Dermis blood vessel endothelial cell (primary cell): Measurements from ENCODE around the gene FER. TPM values are rescaled to one million over a fixed set of nuclear protein-coding genes. Genes with fewer than 3 reads are reported as not detected.
A peak's percentile ranks its signal among the peaks of the same experiment; 100 is the strongest.
"Not testable (repeated sequence)": the region's sequence is repeated elsewhere in the genome, so short reads cannot be mapped to it uniquely, and the experiment has no call there.

Source experiments
- DNase-seq: peaks from one replicate; pipeline ENCODE4 v3.0.0; 2010
- total RNA-seq: library from RNA; depleted of rRNA; stranded (reverse); fragments of >200 nt; gene quantifications from 2 replicates; pipeline ENCODE4 v1.2.3, GENCODE V29; 2014

FER gene
- total RNA-seq, 1 donor from 2014 or later = 29.1 TPM

GRCh38 chr5:109136906-109137305 is 389.2 kb downstream of the FER start:
- no peak for DNase-seq

- DNase-seq = no peak
Observed at GRCh38 chr5:109141222-109142200, 393.8 kb downstream of the FER start.

- no peak for DNase-seq
Observed at GRCh38 chr5:109143031-109143430, 395.3 kb downstream of the FER start.

GRCh38 chr5:109145139-109145538 is 397.4 kb downstream of the FER start:
- no peak for DNase-seq

GRCh38 chr5:109146591-109146990 is 398.9 kb downstream of the FER start:
- no peak for DNase-seq

GRCh38 chr5:109152565-109152964 is 404.9 kb downstream of the FER start:
- DNase-seq = no peak

GRCh38 chr5:109155625-109156024 is 407.9 kb downstream of the FER start:
- no peak for DNase-seq

GRCh38 chr5:109156885-109157284 is 409.2 kb downstream of the FER start:
- DNase-seq = no peak

- DNase-seq = no peak
Observed at GRCh38 chr5:109160468-109160867, 412.8 kb downstream of the FER start.

GRCh38 chr5:109161914-109162683 is 414.4 kb downstream of the FER start:
- no peak for DNase-seq

- DNase-seq = no peak
Observed at GRCh38 chr5:109163336-109163735, 415.6 kb downstream of the FER start.

GRCh38 chr5:109164001-109164400 is 416.3 kb downstream of the FER start:
- DNase-seq = no peak

GRCh38 chr5:109167586-109167985 is 419.9 kb downstream of the FER start:
- no peak for DNase-seq

- no peak for DNase-seq
Observed at GRCh38 chr5:109168151-109168550, 420.5 kb downstream of the FER start.

- DNase-seq = no peak
Observed at GRCh38 chr5:109170629-109171350, 423.1 kb downstream of the FER start.

- DNase-seq = not testable (repeated sequence)
Observed at GRCh38 chr5:109171437-109172073, 423.9 kb downstream of the FER start.

GRCh38 chr5:109173036-109173794 is 425.5 kb downstream of the FER start:
- DNase-seq = no peak

GRCh38 chr5:109177227-109177626 is 429.5 kb downstream of the FER start:
- no peak for DNase-seq

- DNase-seq = no peak
Observed at GRCh38 chr5:109177782-109178181, 430.1 kb downstream of the FER start.

- no peak for DNase-seq
Observed at GRCh38 chr5:109180668-109181067, 433.0 kb downstream of the FER start.

GRCh38 chr5:109186759-109187158 is 439.1 kb downstream of the FER start:
- no peak for DNase-seq

- peak; percentile 55 for DNase-seq
Observed at GRCh38 chr5:109191153-109191558, 443.5 kb downstream of the FER start.
